Urinary bladder (tissue), 4 donors: ENCODE results near the gene SLC2A4RG. TPM values are rescaled to one million over a fixed set of nuclear protein-coding genes. Genes with fewer than 3 reads are reported as not detected.

Experiments
- DNase-seq: peaks from one replicate; pipeline ENCODE4 v3.0.0-alpha.2; 2015; ENCODE audit errors: extremely low spot score
- H3K27ac ChIP-seq: one replicate; pipeline ENCODE4 v1.5.1; 2013; ENCODE audit warnings: low read depth, mild to moderate bottlenecking, moderate library complexity
- H3K36me3 ChIP-seq: one replicate; pipeline ENCODE4 v1.6.1; 2013; ENCODE audit warnings: mild to moderate bottlenecking, moderate library complexity; ENCODE audit not compliant: insufficient read depth
- H3K4me1 ChIP-seq: one replicate; pipeline ENCODE4 v1.6.1; 2013; ENCODE audit warnings: mild to moderate bottlenecking, moderate library complexity; ENCODE audit not compliant: insufficient read depth
- H3K4me3 ChIP-seq: one replicate; pipeline ENCODE4 v1.5.1; 2013; ENCODE audit warnings: low read depth, low read length
- WGBS: extraction: QIAGEN DNeasy Blood & Tissue Kit; methylation state at CpG from one replicate; pipeline ENCODE4 v1.1.7; 2013; 5-methylcytosine and 5-hydroxymethylcytosine counted together
- polyA plus RNA-seq: library from polyadenylated mRNA; stranded (reverse); fragments of 200-250 nt; gene quantifications from one replicate; pipeline ENCODE4 v1.2.3, GENCODE V29; 2013
- total RNA-seq: library from RNA; depleted of rRNA; stranded (reverse); fragments of >200 nt; gene quantifications from one replicate; pipeline ENCODE4 v1.2.3, GENCODE V29; 2014
- donor health status: healthy with polysubstance abuse.
- donor health status: healthy.

SLC2A4RG gene
- total and polyA plus RNA-seq, 2 donors = 8.6 to 106 TPM

- Histone ChIP-seq H3K36me3 (peaks cover 1% of the 10 kb centered on the region), H3K4me3 (peak overlapping the region; percentile 41), H3K4me1 (no peaks in the 10 kb centered on the region), H3K27ac (no peak overlapping the region)
- no peak for DNase-seq
- WGBS = 45% methylated on average over 30 of the region's 30 CpGs
Measured at GRCh38 chr20:63736893-63737694, 2.5 kb upstream of the SLC2A4RG start.

DNA sequence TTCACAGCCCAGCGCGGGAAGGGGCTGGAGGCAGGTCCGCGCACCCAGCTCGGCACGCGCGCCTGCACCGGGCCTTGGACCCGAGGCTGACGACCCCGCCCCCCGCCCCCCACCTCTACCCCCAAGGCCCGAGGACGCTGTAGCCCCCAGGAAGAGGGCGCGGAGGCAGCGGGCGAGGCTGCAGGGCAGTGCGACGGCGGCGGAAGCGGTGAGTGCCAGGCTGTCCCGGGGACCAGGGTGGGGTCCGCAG lies 2.0 kb upstream of the SLC2A4RG start:
- DNase-seq = no peak
- Histone ChIP-seq H3K27ac (no peak overlapping the region), H3K36me3 (peaks cover 1% of the 10 kb centered on the region), H3K4me1 (no peaks in the 10 kb centered on the region), H3K4me3 (peak overlapping the region; percentile 41)
- 8% methylated on average over 26 of the region's 26 CpGs for WGBS

- H3K4me1 ChIP-seq = no peaks in the 10 kb centered on the region
- H3K27ac ChIP-seq = no peak overlapping the region
- 23% methylated on average over 43 of the region's 43 CpGs for WGBS
- H3K36me3 ChIP-seq = peaks cover 1% of the 10 kb centered on the region
- no peak for DNase-seq
- peak overlapping the region; percentile 41 for H3K4me3 ChIP-seq
Measured at GRCh38 chr20:63737945-63738686, 1.5 kb upstream of the SLC2A4RG start.

GRCh38 chr20:63738687-63739129 lies 868 bp upstream of the SLC2A4RG start:
- peak overlapping the region; percentile 79 for H3K4me3 ChIP-seq
- DNase-seq = no peak

DNA sequence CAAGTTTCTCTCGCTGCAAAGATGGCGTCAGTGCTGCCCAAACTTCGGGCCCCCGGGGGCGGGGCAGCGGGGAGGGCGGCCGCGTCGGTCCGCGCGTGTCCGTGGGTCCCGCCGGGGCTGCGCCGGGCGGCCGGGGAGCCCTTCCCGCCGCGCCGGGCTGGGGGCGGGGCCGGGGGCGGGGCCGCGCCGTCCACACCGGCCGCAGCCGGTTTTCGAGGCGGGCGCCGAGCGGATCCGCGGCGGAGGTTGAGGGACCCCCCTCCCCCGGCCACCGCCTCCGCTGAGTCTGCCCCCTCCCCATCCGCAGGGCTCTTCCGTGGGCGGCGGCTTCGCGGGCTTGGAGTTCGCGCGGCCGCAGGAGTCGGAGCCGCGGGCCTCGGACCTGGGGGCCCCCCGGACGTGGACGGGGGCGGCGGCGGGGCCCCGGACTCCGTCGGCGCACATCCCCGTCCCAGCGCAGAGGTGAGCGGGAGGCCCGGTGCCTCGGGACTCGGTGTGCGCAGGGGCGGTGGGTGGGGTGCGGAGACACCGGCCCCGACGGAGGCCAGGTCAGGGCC lies 572 bp downstream of the SLC2A4RG start:
- H3K4me1 ChIP-seq = no peaks in the 10 kb centered on the region
- DNase-seq = no peak
- peaks cover 1% of the 10 kb centered on the region for H3K36me3 ChIP-seq
- peak overlapping the region; percentile 94 for H3K27ac ChIP-seq
- under 1% methylated on average over 80 of the region's 80 CpGs for WGBS
- H3K4me3 ChIP-seq = peak overlapping the region; percentile 79

More at GRCh38 chr20:63738687-63739129, 868 bp upstream of the SLC2A4RG start:
- Histone ChIP-seq H3K27ac (peak overlapping the region; percentile 85), H3K4me1 (no peaks in the 10 kb centered on the region), H3K36me3 (peaks cover 1% of the 10 kb centered on the region)
- WGBS = 14% methylated on average over 26 of the region's 26 CpGs

GRCh38 chr20:63740627-63741353 lies 1.2 kb downstream of the SLC2A4RG start:
- Histone ChIP-seq H3K27ac (peak overlapping the region; percentile 94), H3K4me1 (no peaks in the 10 kb centered on the region), H3K4me3 (peak overlapping the region; percentile 79), H3K36me3 (peaks cover 1% of the 10 kb centered on the region)
- peak; percentile 67 for DNase-seq
- WGBS = 3% methylated on average over 29 of the region's 29 CpGs

- 30% methylated on average over 6 of the region's 6 CpGs for WGBS
- Histone ChIP-seq H3K27ac (peak overlapping the region; percentile 94), H3K4me1 (no peaks in the 10 kb centered on the region), H3K4me3 (no peak overlapping the region), H3K36me3 (peaks cover 1% of the 10 kb centered on the region)
- DNase-seq = no peak
Measured at GRCh38 chr20:63741354-63741675, 1.7 kb downstream of the SLC2A4RG start.

GRCh38 chr20:63741676-63742380 lies 2.3 kb downstream of the SLC2A4RG start:
- no peaks in the 10 kb centered on the region for H3K36me3 ChIP-seq
- no peak overlapping the region for H3K4me3 ChIP-seq
- H3K27ac ChIP-seq = peak overlapping the region; percentile 94
- 77% methylated on average over 30 of the region's 30 CpGs for WGBS
- no peaks in the 10 kb centered on the region for H3K4me1 ChIP-seq
- no peak for DNase-seq

DNA sequence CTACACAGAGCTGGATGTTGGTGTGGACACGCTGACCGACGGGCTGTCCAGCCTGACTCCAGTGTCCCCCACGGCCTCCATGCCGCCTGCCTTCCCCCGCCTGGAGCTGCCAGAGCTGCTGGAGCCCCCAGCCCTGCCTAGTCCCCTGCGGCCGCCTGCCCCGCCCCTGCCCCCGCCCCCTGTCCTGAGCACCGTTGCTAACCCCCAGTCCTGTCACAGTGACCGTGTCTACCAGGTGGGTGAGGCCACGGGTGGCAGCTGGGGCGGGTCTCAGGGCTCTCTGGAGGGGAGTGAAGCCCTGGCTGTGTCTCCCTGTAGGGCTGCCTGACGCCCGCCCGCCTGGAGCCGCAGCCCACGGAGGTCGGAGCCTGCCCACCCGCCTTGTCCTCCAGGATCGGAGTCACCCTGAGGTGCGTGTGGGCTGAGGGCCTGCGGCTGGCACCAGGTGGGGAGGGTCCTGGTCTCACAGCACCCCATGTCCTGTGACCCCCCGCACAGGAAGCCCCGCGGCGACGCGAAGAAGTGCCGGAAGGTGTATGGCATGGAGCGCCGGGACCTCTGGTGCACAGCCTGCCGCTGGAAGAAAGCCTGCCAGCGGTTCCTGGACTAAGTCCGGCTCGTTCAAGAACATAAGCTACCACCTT lies 2.9 kb downstream of the SLC2A4RG start:
- Histone ChIP-seq H3K27ac (no peak overlapping the region), H3K4me3 (no peak overlapping the region), H3K36me3 (no peaks in the 10 kb centered on the region), H3K4me1 (no peaks in the 10 kb centered on the region)
- DNase-seq = no peak
- WGBS = 83% methylated on average over 37 of the region's 37 CpGs

DNA sequence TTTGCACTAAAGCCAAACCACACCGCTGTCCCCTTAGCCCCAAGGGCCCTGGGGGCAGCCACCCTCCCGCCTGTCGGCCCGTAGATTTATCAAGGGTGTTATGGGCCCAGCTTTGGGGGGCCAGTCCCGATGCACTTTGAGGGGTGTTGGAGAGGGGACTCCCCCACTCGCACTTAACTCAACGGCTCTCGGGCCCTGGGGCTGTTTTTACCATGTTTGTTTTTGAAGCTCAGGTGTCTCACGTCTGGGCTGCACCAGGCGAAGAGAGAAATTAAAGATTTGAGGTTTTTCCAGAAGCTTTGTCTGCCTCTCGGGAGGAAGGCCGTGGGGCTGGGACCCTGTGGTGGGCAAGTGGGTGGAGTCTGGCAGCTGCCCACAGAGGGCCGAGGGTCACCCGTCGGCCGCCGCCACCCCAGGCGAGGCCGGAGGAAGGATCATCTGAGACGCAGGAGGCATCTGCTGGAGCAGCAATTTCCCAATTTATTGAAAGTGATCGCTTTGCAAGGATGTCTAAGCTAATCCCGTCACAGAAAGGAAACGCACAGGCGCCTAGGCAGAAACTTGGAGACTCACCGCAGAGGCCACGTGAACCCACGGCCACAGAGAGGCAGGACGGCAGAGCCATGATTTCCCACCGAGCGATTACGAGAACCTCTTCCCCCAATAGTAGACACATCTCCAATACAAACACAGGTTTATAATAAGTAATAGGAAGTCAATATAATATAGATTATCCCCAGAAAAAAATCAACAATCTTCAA lies 3.8 kb downstream of the SLC2A4RG start:
- H3K36me3 ChIP-seq = no peaks in the 10 kb centered on the region
- H3K4me1 ChIP-seq = no peaks in the 10 kb centered on the region
- no peak for DNase-seq
- H3K27ac ChIP-seq = no peak overlapping the region
- no peak overlapping the region for H3K4me3 ChIP-seq
- 83% methylated on average over 31 of the region's 31 CpGs for WGBS

GRCh38 chr20:63744158-63744557 lies 4.6 kb downstream of the SLC2A4RG start:
- no peaks in the 10 kb centered on the region for H3K36me3 ChIP-seq
- no peak overlapping the region for H3K27ac ChIP-seq
- H3K4me3 ChIP-seq = no peak overlapping the region
- H3K4me1 ChIP-seq = no peaks in the 10 kb centered on the region
- no peak for DNase-seq
- 68% methylated on average over 4 of the region's 4 CpGs for WGBS
